Peyer's patch (tissue), 4 donors: ENCODE results near the gene MGLL.

Source experiments
- CTCF ChIP-seq, 6 experiments: fragments of 450-650 bp in 4 of 6; fragments of 200-600 bp in 2 of 6; sonication (generic) in 1 of 6; IDR thresholded peaks; one replicate each; pipeline ENCODE4 v1.5.1; 2017 to 2019; ENCODE audit warnings: antibody characterized with exemption in 6 of 6, mild to moderate bottlenecking in 3 of 6, moderate library complexity in 1 of 6
- POLR2A ChIP-seq, 2 donors: fragments of 450-650 bp; IDR thresholded peaks; one replicate each; pipeline ENCODE4 v1.5.1; 2017; ENCODE audit warnings: antibody characterized with exemption in 2 of 2, mild to moderate bottlenecking in 2 of 2, moderate library complexity in 2 of 2

DNA sequence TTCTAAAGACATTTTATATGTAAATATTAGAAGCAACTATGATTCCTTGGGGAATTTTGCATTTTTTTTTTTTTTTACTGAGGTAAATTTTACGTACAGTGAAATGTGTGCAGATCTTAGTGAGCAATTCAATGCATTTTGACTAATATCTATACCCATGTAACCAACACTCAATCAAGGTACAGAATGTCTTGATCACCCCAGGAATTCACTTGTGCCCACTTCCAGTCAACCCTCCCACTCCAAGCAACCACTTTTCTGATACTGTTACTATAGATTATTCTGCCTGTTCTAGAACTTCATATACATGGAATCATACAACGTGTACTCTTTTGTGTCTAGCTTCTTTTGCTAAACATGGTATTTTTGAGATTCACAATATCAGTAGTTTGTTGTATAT, 45.1 kb upstream of the MGLL start:
- TF ChIP-seq CTCF (IDR thresholded peaks at IDR 0.05) (no peak), POLR2A (IDR thresholded peaks at IDR 0.05) (no peak)
